Kidney epithelial cell (primary cell): Measurements from ENCODE around the gene ZNF507. TPM values are rescaled to one million over a fixed set of nuclear protein-coding genes. Genes with fewer than 3 reads are reported as not detected.

Experiments
- DNase-seq: peaks from one replicate; pipeline ENCODE4 v3.0.0-alpha.2; 2010; ENCODE audit warnings: low read depth
- H3K27me3 ChIP-seq: 2 replicates; pipeline ENCODE4 v1.6.0; 2011; ENCODE audit warnings: low read length; ENCODE audit not compliant: control insufficient read depth, insufficient read depth
- H3K36me3 ChIP-seq: 2 replicates; pipeline ENCODE4 v1.5.1; 2011; ENCODE audit warnings: low read length; ENCODE audit not compliant: control insufficient read depth, insufficient read depth
- H3K4me3 ChIP-seq: 2 replicates; pipeline ENCODE4 v1.5.1; 2011; ENCODE audit warnings: low read depth, mild to moderate bottlenecking, control low read depth, low read length
- total RNA-seq: library from RNA; depleted of rRNA; stranded (reverse); fragments of >200 nt; gene quantifications from 2 replicates; pipeline ENCODE4 v1.2.3, GENCODE V29; 2015
- TF ChIP-seq, protein P1 (sequence below): IDR thresholded peaks from 2 replicates; pipeline ENCODE4 v1.5.1; 2011; ENCODE audit warnings: mild to moderate bottlenecking, moderate library complexity, low read length, control low read depth, inconsistent platforms; ENCODE audit not compliant: insufficient read depth, poor library complexity, severe bottlenecking

Gene ZNF507
- total RNA-seq = 12.5 and 13.9 TPM in 2 replicates

DNA sequence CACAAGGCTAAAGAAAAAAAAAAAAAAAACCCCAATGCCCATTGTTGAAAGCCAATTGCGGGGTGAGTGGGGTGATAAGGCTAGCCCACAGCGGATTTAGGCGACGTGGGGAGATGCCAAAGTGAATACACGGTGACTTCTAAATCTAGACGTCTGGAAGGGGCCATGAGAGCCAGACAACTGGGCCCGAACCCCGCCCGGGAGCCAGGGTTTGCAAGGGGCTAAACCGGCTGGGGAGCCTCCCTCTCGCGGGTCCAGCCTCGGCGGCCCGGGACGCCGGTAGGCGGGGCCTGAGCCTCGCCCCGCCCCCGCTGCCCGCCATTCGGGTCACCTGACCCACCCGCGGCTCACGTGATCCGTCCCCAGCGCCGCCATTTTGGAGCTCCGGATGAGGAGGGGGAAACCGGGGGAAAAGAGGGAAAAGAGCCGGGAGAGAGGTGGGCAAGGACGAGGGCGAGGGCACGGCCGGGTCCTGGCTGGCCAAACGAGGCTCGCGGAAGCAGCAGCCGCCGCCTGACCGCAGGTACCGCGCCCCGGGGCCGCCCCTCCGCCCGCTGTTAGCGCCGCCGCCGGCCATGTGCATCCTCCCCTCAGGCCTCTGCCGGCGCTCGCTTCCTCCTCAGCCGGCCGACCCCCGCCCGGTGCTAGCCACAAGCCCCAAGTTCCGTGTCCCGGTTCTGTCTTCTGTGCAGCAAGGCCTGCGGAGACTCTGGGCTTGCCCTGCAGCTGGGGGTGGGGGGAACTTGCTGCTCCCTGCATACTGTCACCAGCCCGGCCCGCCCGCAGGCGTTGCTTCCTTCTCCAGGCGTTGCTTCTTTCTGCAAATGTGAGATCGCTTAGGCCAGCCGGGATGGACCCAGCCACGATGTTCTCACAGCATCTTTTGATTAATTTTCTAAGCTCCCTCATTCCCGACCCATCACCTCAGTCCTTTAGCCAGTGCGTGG is at the start of gene ZNF507:
Gene ZNF507, plus strand, starts transcription at position 350 of the 947 bp plus-strand sequence. CDS start 7,221 bp downstream, outside the sequence.
- TF ChIP-seq, protein P1, sequence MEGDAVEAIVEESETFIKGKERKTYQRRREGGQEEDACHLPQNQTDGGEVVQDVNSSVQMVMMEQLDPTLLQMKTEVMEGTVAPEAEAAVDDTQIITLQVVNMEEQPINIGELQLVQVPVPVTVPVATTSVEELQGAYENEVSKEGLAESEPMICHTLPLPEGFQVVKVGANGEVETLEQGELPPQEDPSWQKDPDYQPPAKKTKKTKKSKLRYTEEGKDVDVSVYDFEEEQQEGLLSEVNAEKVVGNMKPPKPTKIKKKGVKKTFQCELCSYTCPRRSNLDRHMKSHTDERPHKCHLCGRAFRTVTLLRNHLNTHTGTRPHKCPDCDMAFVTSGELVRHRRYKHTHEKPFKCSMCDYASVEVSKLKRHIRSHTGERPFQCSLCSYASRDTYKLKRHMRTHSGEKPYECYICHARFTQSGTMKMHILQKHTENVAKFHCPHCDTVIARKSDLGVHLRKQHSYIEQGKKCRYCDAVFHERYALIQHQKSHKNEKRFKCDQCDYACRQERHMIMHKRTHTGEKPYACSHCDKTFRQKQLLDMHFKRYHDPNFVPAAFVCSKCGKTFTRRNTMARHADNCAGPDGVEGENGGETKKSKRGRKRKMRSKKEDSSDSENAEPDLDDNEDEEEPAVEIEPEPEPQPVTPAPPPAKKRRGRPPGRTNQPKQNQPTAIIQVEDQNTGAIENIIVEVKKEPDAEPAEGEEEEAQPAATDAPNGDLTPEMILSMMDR = no peak
- Histone ChIP-seq H3K27me3 (no peaks in the 10 kb centered on the region), H3K4me3 (peak within 1 kb of the TSS; percentile 97), H3K36me3 (peaks cover 2% of the 10 kb centered on the region)
- no peak for DNase-seq

DNA sequence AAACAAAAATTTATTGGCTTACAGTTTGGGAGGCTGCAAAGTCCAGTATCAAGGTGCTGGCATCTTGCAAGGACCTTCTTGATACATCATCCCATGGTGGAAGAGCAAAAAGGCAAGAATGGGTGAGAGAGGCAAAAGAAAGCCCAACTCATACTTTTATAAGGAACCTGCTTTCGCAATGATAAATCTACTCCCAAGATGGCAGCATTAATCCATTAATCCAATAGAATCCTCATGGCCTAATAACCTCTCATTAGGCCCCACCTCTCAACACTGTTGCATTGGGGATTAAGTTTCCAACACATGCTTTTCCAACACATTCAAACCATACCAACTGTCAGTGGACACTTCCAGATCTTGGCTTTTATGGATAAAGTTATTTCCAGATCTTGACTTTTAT is 48.7 kb upstream of the ZNF507 start:
- no peak for DNase-seq
- H3K4me3 ChIP-seq = no peak overlapping the region
- H3K36me3 ChIP-seq = no peaks in the 10 kb centered on the region
- no peaks in the 10 kb centered on the region for H3K27me3 ChIP-seq
- TF ChIP-seq, protein P1 = no peak

DNA sequence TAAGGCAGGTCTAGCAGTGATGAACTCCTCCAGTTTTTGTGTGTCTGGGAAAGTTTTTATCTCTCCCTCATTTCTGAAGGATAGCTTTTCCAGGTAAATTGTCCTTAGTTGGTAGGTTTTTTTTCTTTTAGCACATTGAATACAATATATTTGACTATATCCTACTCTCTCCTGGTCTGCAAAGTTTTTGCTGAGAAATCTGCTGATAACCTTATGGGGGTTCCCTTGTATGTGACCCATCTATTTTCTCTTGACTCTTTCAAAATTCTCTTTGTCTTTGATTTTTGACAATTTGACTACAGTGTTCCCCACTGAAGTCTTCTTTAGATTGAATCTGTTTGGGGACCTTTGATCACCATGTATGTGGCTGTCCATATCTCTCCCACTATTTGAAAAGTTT is 42.6 kb upstream of the ZNF507 start:
- TF ChIP-seq, protein P1 = no peak
- Histone ChIP-seq H3K27me3 (no peaks in the 10 kb centered on the region), H3K36me3 (no peaks in the 10 kb centered on the region), H3K4me3 (no peak overlapping the region)
- DNase-seq = no peak

DNA sequence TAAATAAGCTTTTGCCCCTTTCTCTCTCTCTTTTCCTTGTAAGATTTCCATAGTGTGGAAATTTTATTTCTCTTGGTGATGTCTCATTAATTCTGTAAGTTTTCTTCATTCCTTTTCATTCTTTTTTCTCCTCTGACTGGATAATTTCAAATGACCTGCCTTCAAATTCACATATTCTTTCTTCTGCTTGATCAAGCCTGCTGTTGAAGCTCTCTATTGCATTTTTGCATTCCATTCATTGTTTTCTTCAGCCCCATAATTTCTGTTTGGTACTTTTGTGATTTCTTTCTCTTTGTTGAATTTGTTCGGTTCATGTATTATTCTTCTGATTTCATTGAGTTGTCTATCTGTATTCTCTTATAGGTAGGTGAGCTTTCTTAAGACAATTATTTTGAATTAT is 42.2 kb upstream of the ZNF507 start:
- no peak for DNase-seq
- H3K4me3 ChIP-seq = no peak overlapping the region
- no peaks in the 10 kb centered on the region for H3K27me3 ChIP-seq
- TF ChIP-seq, protein P1 = no peak
- no peaks in the 10 kb centered on the region for H3K36me3 ChIP-seq

DNA sequence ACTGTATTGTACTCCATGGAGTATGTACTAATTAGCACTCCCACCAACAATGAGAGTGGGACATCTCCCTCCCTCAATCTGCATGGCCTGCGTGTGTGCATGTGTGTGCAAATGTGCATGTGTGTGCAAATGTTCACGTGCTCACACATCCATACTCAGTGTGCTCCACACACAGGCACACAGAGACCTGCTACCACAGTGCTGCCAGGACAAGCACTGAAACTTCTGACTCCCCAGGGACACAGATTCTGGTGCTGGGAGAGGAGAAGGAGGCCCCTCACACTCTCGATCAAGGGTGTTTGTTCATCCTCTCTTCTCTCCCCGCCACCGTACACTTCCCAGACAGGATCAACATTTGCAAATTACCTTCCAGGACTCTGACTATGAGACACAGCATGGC is 37.8 kb upstream of the ZNF507 start:
- H3K4me3 ChIP-seq = no peak overlapping the region
- no peaks in the 10 kb centered on the region for H3K36me3 ChIP-seq
- H3K27me3 ChIP-seq = no peaks in the 10 kb centered on the region
- TF ChIP-seq, protein P1 = no peak
- no peak for DNase-seq
